Sigmoid colon (tissue), 3 donors: Measurements from ENCODE around the gene ADAM23.

Experiments used
- CTCF ChIP-seq, 4 experiments: fragments of 450-650 bp in 3 of 4; fragments of 200-600 bp in 1 of 4; IDR thresholded peaks; one replicate each; pipeline ENCODE4 v1.5.1; 2016 to 2019; ENCODE audit warnings: antibody characterized with exemption in 4 of 4, mild to moderate bottlenecking in 3 of 4, moderate library complexity in 2 of 4
- POLR2A ChIP-seq, 2 donors: fragments of 450-650 bp; IDR thresholded peaks; one replicate each; pipeline ENCODE4 v1.6.1; 2016; ENCODE audit warnings: antibody characterized with exemption in 2 of 2, mild to moderate bottlenecking in 2 of 2, moderate library complexity in 2 of 2

- TF ChIP-seq CTCF (IDR thresholded peaks at IDR 0.05), result no peak
- no peak for TF ChIP-seq POLR2A (IDR thresholded peaks at IDR 0.05)
Measured at GRCh38 chr2:206585335-206585734, 142.0 kb downstream of the ADAM23 start.
